Hepatocyte (in vitro differentiated cells): ENCODE results near the gene TLCD4. TPM values are rescaled to one million over a fixed set of nuclear protein-coding genes. Genes with fewer than 3 reads are reported as not detected.

ENCODE experiments used
- DNase-seq: peaks from one replicate; pipeline ENCODE4 v3.0.0-alpha.2; 2016; ENCODE audit warnings: low spot score
- H2AFZ ChIP-seq: fragments of 200-600 bp; sonication (generic); 2 replicates; pipeline ENCODE4 v1.6.0; 2016; ENCODE audit warnings: antibody characterized with exemption, mild to moderate bottlenecking
- H3K27ac ChIP-seq: fragments of 200-600 bp; sonication (generic); 2 replicates; pipeline ENCODE4 v1.5.1; 2016; ENCODE audit warnings: mild to moderate bottlenecking
- H3K27me3 ChIP-seq: fragments of 200-600 bp; sonication (generic); 2 replicates; pipeline ENCODE4 v1.6.1; 2016
- H3K36me3 ChIP-seq: fragments of 200-600 bp; sonication (generic); replicated peaks from 2 replicates; pipeline ENCODE4 v1.5.1; 2016; ENCODE audit warnings: low read depth; ENCODE audit not compliant: insufficient read depth
- H3K4me1 ChIP-seq: fragments of 200-600 bp; sonication (generic); 2 replicates; pipeline ENCODE4 v1.5.1; 2016; ENCODE audit warnings: mild to moderate bottlenecking, moderate library complexity; ENCODE audit not compliant: insufficient read depth
- H3K4me2 ChIP-seq: fragments of 200-600 bp; sonication (generic); 2 replicates; pipeline ENCODE4 v1.6.0; 2016
- H3K4me3 ChIP-seq: fragments of 200-600 bp; sonication (generic); 2 replicates; pipeline ENCODE4 v1.5.1; 2016; ENCODE audit warnings: mild to moderate bottlenecking
- H3K79me2 ChIP-seq: fragments of 200-600 bp; sonication (generic); 2 replicates; pipeline ENCODE4 v1.6.0; 2017; ENCODE audit warnings: mild to moderate bottlenecking
- H3K9me2 ChIP-seq: fragments of 200-600 bp; sonication (generic); replicated peaks from 2 replicates; pipeline ENCODE4 v1.6.0; 2017; ENCODE audit warnings: mild to moderate bottlenecking; ENCODE audit not compliant: insufficient read depth
- H3K9me3 ChIP-seq: fragments of 200-600 bp; sonication (generic); 2 replicates; pipeline ENCODE4 v1.5.1; 2016; ENCODE audit warnings: low read depth, mild to moderate bottlenecking
- H4K20me1 ChIP-seq: fragments of 200-600 bp; sonication (generic); 2 replicates; pipeline ENCODE4 v1.6.0; 2016; ENCODE audit warnings: mild to moderate bottlenecking; ENCODE audit not compliant: insufficient read depth, poor library complexity, severe bottlenecking
- EZH2 ChIP-seq: fragments of 200-600 bp; sonication (generic); IDR thresholded peaks from 2 replicates; pipeline ENCODE4 v1.6.1; 2016; ENCODE audit warnings: antibody characterized with exemption, mild to moderate bottlenecking, borderline replicate concordance
- EZH2phosphoT487 ChIP-seq: fragments of 200-600 bp; sonication (generic); IDR thresholded peaks from one replicate; pipeline ENCODE4 v1.6.1; 2018; ENCODE audit warnings: antibody characterized with exemption, mild to moderate bottlenecking, low read depth, moderate library complexity; ENCODE audit not compliant: unreplicated experiment, severe bottlenecking
- WGBS: methylation state at CpG from one replicate; pipeline ENCODE4 v1.1.6; 2016; ENCODE audit warnings: low lambda C conversion rate; ENCODE audit errors: missing lambda C conversion rate; 5-methylcytosine and 5-hydroxymethylcytosine counted together
- polyA plus RNA-seq: library from polyadenylated mRNA; unstranded; fragments of >200 nt; fragmentation: Nextera tagmentation; extraction: Ambion mirVana; gene quantifications from 2 replicates; pipeline ENCODE4 v1.2.1, GENCODE V29; 2016
- total RNA-seq: library from RNA; depleted of rRNA; stranded (reverse); fragments of >200 nt; gene quantifications from 2 replicates; pipeline ENCODE4 v1.2.3, GENCODE V29; 2014
- TF ChIP-seq, protein P1 (sequence below): fragments of 200-600 bp; sonication (generic); IDR thresholded peaks from 2 replicates; pipeline ENCODE4 v1.5.1; 2016; ENCODE audit warnings: antibody characterized with exemption, mild to moderate bottlenecking; ENCODE audit not compliant: poor library complexity

TLCD4 gene
- total and polyA plus RNA-seq, 2 experiments from 2014 or later = 12.2 to 31.5 TPM

DNA sequence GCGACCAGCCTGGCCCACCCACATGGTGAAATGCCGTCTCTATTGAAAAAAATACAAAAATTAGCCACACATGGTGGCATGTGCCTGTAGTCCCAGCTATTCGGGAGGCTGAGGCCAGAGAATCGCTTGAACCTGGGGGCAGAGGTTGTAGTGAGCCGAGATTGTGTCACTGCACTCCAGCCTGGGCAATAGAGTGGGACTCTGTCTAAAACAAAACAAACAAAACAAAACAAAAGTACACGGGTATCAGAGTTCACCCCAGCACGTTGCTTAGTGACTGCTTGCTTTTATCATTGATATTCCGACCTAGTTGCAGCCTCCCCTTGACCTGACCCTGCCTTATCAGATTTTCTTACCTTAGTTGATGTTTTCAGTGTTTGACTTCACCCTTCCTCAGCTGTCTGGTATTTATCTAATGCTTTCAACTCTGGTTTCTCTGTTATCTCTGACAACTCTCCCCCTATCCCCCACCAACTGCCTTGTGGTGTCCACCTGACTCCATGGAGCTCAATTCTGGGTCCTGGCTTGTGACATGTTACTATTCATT is 5.1 kb downstream of the TLCD4 start:
- Histone ChIP-seq H3K9me2 (no peaks in the 10 kb centered on the region), H3K27ac (peak overlapping the region; percentile 51), H3K9me3 (no peaks in the 10 kb centered on the region), H3K4me3 (no peak overlapping the region), H3K4me1 (peaks cover 4% of the 10 kb centered on the region), H3K79me2 (peaks cover 49% of the 10 kb centered on the region), H2AFZ (no peak overlapping the region), H3K27me3 (no peaks in the 10 kb centered on the region), H4K20me1 (no peaks in the 10 kb centered on the region), H3K4me2 (peak overlapping the region; percentile 25), H3K36me3 (no peaks in the 10 kb centered on the region)
- no peak for TF ChIP-seq EZH2
- TF ChIP-seq, protein P1, sequence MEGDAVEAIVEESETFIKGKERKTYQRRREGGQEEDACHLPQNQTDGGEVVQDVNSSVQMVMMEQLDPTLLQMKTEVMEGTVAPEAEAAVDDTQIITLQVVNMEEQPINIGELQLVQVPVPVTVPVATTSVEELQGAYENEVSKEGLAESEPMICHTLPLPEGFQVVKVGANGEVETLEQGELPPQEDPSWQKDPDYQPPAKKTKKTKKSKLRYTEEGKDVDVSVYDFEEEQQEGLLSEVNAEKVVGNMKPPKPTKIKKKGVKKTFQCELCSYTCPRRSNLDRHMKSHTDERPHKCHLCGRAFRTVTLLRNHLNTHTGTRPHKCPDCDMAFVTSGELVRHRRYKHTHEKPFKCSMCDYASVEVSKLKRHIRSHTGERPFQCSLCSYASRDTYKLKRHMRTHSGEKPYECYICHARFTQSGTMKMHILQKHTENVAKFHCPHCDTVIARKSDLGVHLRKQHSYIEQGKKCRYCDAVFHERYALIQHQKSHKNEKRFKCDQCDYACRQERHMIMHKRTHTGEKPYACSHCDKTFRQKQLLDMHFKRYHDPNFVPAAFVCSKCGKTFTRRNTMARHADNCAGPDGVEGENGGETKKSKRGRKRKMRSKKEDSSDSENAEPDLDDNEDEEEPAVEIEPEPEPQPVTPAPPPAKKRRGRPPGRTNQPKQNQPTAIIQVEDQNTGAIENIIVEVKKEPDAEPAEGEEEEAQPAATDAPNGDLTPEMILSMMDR = no peak
- TF ChIP-seq EZH2phosphoT487 = no peak
- WGBS = 32% methylated on average over 8 of the region's 8 CpGs
- peak; percentile 28 for DNase-seq

DNA sequence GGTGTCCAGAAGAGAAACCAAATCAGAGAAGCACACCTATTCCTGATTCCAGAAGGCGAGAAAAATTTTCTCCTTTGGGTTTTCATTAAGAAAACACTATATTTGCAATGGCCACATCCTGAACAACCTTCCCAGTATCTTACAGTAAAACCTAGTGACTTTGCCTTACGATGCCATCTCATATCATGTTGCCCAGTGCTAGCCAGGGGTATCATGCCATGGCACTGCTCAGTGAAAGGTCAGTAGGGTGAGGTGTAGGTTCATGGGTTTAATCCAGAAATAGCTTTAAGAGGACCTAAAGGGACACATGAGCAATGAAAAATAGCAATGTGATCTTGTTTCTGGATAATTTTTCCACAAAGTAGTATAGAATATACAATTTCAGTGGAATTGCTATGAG is 7.2 kb downstream of the TLCD4 start:
- 96% methylated on average over 2 of the region's 2 CpGs for WGBS
- H3K36me3 ChIP-seq = no peaks in the 10 kb centered on the region

DNA sequence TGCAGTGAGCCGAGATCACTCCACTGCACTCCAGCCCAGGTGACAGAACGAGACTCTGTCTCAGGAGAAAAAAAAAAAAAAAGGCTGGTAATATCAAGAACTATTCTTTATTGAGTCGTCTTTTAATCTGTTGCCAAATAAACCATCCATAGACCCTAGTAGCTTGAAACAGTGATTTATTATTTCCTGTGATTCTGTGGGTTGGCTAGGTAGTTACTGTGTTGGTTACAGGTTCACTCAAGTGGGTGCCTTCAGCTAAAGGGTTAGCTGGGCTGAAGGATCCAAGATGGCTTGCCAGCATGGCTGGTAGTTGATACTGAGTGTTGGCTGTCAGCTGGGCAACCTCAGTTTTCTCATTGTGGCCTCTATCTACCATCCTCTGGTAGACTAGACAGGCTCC is 9.2 kb downstream of the TLCD4 start:
- Histone ChIP-seq H4K20me1 (no peaks in the 10 kb centered on the region), H3K36me3 (no peaks in the 10 kb centered on the region), H3K4me3 (no peak overlapping the region), H3K79me2 (peaks cover 50% of the 10 kb centered on the region), H3K27me3 (no peaks in the 10 kb centered on the region), H3K9me3 (no peaks in the 10 kb centered on the region), H3K9me2 (no peaks in the 10 kb centered on the region), H3K27ac (no peak overlapping the region), H3K4me1 (no peaks in the 10 kb centered on the region), H3K4me2 (no peak overlapping the region), H2AFZ (no peak overlapping the region)
- WGBS = 92% methylated on average over 3 of the region's 3 CpGs
- TF ChIP-seq EZH2 = no peak
- TF ChIP-seq, protein P1 = no peak
- TF ChIP-seq EZH2phosphoT487 = no peak
- no peak for DNase-seq

More for the DNA sequence above, 7.2 kb downstream of the TLCD4 start:
- Histone ChIP-seq H4K20me1 (no peaks in the 10 kb centered on the region), H3K79me2 (peaks cover 48% of the 10 kb centered on the region), H2AFZ (no peak overlapping the region), H3K4me1 (no peaks in the 10 kb centered on the region), H3K9me3 (no peaks in the 10 kb centered on the region), H3K4me3 (no peak overlapping the region), H3K9me2 (no peaks in the 10 kb centered on the region), H3K27me3 (no peaks in the 10 kb centered on the region), H3K4me2 (no peak overlapping the region), H3K27ac (no peak overlapping the region)
- TF ChIP-seq, protein P1 = no peak
- no peak for TF ChIP-seq EZH2phosphoT487
- TF ChIP-seq EZH2 = no peak
- no peak for DNase-seq

DNA sequence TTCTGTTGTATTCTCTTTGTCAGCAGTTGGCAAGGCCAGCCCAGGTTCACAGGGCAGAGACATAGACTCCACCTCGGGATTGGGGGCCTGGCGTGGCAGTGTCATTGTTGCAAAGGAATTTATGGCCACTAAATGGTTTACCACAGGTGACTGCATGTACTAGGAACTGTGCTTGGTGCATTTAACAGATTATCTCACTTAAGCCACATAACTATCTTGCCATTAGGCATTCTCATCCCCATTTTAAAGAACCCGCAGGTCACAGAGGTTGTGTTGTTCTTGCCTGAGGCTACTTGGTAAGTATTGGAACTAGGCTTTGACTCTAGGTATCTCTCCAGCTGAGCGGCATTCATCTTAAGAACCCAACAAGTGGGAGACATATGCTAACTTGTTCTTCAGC is 9.7 kb downstream of the TLCD4 start:
- Histone ChIP-seq H3K27ac (no peak overlapping the region), H3K9me3 (no peaks in the 10 kb centered on the region), H3K79me2 (peaks cover 55% of the 10 kb centered on the region), H3K27me3 (no peaks in the 10 kb centered on the region), H3K4me2 (no peak overlapping the region), H3K4me1 (no peaks in the 10 kb centered on the region), H2AFZ (no peak overlapping the region), H3K36me3 (no peaks in the 10 kb centered on the region), H3K4me3 (no peak overlapping the region), H4K20me1 (no peaks in the 10 kb centered on the region), H3K9me2 (no peaks in the 10 kb centered on the region)
- TF ChIP-seq, protein P1 = no peak
- TF ChIP-seq EZH2phosphoT487 (no peak), EZH2 (no peak)
- 74% methylated on average over 4 of the region's 4 CpGs for WGBS
- no peak for DNase-seq
